Measurements from ENCODE around the gene FGF12. TPM values are rescaled to one million over a fixed set of nuclear protein-coding genes. Genes with fewer than 3 reads are reported as not detected.

FGF12 gene
- polyA plus RNA-seq, 1 experiment: not detected

DNA sequence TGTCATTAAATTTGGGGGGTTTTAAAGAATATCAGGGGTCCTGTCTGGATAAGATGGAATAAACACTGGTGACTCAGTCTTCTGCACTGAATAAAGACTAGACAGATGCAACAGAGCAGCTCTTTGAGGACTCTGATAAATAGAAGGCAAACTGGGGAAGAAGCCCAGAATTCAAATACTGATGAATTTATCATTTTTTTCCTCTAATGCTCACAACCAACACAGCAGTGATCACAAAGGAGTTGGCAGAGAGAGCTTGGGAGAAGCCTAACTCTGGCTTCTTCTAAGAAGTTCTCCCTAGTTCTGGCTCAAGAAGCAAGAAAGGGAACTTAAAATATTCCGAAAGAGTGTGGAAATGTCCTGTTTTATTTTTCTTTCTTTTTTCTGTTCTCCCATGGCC lies 597.8 kb downstream of the FGF12 start:
- TF ChIP-seq, protein P1, sequence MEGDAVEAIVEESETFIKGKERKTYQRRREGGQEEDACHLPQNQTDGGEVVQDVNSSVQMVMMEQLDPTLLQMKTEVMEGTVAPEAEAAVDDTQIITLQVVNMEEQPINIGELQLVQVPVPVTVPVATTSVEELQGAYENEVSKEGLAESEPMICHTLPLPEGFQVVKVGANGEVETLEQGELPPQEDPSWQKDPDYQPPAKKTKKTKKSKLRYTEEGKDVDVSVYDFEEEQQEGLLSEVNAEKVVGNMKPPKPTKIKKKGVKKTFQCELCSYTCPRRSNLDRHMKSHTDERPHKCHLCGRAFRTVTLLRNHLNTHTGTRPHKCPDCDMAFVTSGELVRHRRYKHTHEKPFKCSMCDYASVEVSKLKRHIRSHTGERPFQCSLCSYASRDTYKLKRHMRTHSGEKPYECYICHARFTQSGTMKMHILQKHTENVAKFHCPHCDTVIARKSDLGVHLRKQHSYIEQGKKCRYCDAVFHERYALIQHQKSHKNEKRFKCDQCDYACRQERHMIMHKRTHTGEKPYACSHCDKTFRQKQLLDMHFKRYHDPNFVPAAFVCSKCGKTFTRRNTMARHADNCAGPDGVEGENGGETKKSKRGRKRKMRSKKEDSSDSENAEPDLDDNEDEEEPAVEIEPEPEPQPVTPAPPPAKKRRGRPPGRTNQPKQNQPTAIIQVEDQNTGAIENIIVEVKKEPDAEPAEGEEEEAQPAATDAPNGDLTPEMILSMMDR (IDR thresholded peaks at IDR 0.05; ENCODE audit: low read depth, low read length): no peak
- Histone ChIP-seq H3K27me3 (ENCODE audit: control insufficient read depth, insufficient read depth, low read length) (no peaks in the 10 kb centered on the region), H3K27ac (ENCODE audit: low read depth, low read length) (no peak overlapping the region), H3K4me3 (ENCODE audit: low read depth, low read length) (no peak overlapping the region), H3K9me3 (ENCODE audit: control insufficient read depth, insufficient read depth, low read length) (0 out of 2 replicates have a peak, but pooled peaks cover 3% of the 10 kb centered on the region)
- POLR2A ChIA-PET: no interaction called here
- DNase-seq (ENCODE audit: low read depth, low spot score): no peak
- CTCF ChIA-PET: interaction anchor here (0.9 kb wide), 1 partner anchor 315 kb away, joined by 4 read pairs; no protein-coding TSS in a partner anchor

DNA sequence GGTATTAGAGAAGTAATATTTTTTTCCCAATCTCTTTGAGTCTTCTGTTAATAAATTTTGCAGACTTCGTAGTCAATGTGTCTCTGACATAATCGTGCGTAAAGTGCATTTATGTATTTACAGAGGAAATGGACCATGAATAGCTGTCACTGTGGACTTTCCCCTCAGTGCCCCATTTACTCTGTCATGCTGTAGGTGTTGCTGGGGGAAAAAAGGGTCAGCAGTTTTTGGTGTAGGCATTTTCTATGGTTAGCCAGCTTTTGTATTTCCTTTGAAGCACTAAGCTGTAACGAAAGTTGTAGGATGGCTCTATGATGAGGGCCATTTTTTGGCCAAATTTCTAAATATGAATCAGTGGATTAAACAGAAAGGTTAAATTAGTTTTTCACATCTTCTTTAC lies 598.4 kb downstream of the FGF12 start:
- no peak for DNase-seq (ENCODE audit: low read depth, low spot score)
- ChIA-PET POLR2A (no interaction called here), CTCF (no interaction called here)
- Histone ChIP-seq H3K4me3 (ENCODE audit: low read depth, low read length) (no peak overlapping the region), H3K27me3 (ENCODE audit: control insufficient read depth, insufficient read depth, low read length) (no peaks in the 10 kb centered on the region), H3K27ac (ENCODE audit: low read depth, low read length) (no peak overlapping the region), H3K9me3 (ENCODE audit: control insufficient read depth, insufficient read depth, low read length) (0 out of 2 replicates have a peak, but pooled peaks cover 3% of the 10 kb centered on the region)
- TF ChIP-seq, protein P1 (IDR thresholded peaks at IDR 0.05; ENCODE audit: low read depth, low read length): no peak

DNA sequence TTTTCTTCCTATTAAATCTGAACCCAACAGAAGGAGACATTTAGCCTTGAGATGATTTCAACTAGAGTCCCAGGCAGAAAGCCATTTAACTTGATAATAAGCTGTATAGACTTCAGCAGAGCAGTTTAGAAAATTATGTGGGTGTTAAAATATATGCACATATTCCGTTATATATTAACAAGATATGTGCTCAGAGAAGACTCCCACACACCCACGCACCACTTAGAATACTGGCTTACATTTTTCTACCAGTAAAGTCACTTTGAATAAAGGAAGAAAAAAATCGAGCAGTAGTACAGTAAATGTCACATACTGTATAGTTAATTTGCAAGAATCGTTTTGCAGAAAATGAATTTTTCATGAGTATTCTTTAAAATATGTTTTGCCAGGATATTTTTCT lies 599.3 kb downstream of the FGF12 start:
- DNase-seq (ENCODE audit: low read depth, low spot score): no peak
- H3K9me3 ChIP-seq (ENCODE audit: control insufficient read depth, insufficient read depth, low read length): 0 out of 2 replicates have a peak, but pooled peaks cover 3% of the 10 kb centered on the region
- ChIA-PET CTCF (no interaction called here), POLR2A (no interaction called here)
- no peak overlapping the region for H3K27ac ChIP-seq (ENCODE audit: low read depth, low read length)
- H3K4me3 ChIP-seq (ENCODE audit: low read depth, low read length): no peak overlapping the region
- TF ChIP-seq, protein P1 (IDR thresholded peaks at IDR 0.05; ENCODE audit: low read depth, low read length): no peak
- no peaks in the 10 kb centered on the region for H3K27me3 ChIP-seq (ENCODE audit: control insufficient read depth, insufficient read depth, low read length)

DNA sequence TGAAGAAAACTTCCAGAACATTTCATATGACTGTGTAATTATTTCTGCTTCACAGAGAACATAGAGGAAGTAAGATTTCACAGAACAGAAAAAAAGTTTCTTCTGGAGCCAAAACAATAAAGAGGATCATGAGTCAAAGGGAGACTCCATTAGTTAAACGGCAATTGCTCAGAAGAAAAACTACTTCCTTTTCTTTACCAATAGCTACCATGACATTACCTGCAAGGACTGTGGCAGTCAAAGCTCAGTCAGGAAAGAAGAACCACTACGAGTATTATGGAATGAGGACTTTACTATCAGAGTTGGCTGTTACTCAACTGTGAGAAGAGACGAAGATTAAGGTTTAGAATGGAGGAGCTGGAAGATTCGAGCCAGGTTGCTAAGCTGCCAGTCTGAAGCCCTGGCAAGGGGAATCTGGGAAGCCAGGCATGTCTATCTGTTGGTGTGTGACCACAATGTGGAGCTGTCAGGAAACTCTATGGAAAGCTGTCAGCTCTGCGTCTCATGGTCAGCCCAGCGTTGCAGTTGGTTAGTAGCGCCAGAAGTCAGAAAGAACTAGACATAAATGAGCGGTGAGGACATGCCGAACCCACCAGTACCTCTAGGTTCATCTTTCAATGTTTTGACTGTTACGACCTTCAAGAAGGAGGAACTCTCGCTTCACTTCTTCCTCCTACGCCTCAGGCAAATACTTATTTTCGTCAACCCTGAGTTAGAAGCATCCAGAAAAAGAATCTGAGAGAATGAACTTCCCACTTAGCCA lies 604.3 kb downstream of the FGF12 start:
- H3K27me3 ChIP-seq (ENCODE audit: control insufficient read depth, insufficient read depth, low read length): no peaks in the 10 kb centered on the region
- ChIA-PET CTCF (no interaction called here), POLR2A (no interaction called here)
- no peak overlapping the region for H3K4me3 ChIP-seq (ENCODE audit: low read depth, low read length)
- DNase-seq (ENCODE audit: low read depth, low spot score): no peak
- TF ChIP-seq, protein P1 (IDR thresholded peaks at IDR 0.05; ENCODE audit: low read depth, low read length): no peak
- H3K27ac ChIP-seq (ENCODE audit: low read depth, low read length): no peak overlapping the region
- H3K9me3 ChIP-seq (ENCODE audit: control insufficient read depth, insufficient read depth, low read length): no peaks in the 10 kb centered on the region

DNA sequence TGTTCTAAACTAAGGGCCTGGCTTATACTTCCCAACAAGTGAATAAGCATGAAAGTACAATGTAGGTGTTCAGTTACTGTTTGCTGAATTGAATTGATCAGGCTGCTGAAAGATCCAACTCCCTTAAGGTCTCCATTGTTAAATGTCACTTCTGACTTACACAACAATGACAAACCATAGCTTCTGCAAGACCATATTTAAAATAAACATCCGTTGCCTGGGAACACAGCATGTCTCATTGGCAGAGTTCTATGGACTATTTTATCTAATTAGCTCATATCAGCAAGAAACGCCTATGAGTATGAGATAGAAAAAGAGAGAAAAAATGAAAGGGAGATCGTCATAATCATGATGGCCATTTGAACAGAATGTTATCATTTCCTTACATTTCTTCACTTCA lies 605.4 kb downstream of the FGF12 start:
- no peak overlapping the region for H3K27ac ChIP-seq (ENCODE audit: low read depth, low read length)
- no peaks in the 10 kb centered on the region for H3K27me3 ChIP-seq (ENCODE audit: control insufficient read depth, insufficient read depth, low read length)
- ChIA-PET POLR2A (no interaction called here), CTCF (no interaction called here)
- TF ChIP-seq, protein P1 (IDR thresholded peaks at IDR 0.05; ENCODE audit: low read depth, low read length): no peak
- no peaks in the 10 kb centered on the region for H3K9me3 ChIP-seq (ENCODE audit: control insufficient read depth, insufficient read depth, low read length)
- no peak for DNase-seq (ENCODE audit: low read depth, low spot score)
- no peak overlapping the region for H3K4me3 ChIP-seq (ENCODE audit: low read depth, low read length)
